GM19438 (cell line): ENCODE data around the gene CBFA2T3.

ENCODE experiments used
- ATAC-seq: cut with Tn5 transposase; IDR thresholded peaks from one replicate; pipeline ENCODE4 v1.9.1; 2021; ENCODE audit warnings: low read depth; ENCODE audit not compliant: unreplicated experiment

CBFA2T3 gene

GRCh38 chr16:88865310-88865709 lies 111.7 kb downstream of the CBFA2T3 start:
- ATAC-seq, result no peak

DNA sequence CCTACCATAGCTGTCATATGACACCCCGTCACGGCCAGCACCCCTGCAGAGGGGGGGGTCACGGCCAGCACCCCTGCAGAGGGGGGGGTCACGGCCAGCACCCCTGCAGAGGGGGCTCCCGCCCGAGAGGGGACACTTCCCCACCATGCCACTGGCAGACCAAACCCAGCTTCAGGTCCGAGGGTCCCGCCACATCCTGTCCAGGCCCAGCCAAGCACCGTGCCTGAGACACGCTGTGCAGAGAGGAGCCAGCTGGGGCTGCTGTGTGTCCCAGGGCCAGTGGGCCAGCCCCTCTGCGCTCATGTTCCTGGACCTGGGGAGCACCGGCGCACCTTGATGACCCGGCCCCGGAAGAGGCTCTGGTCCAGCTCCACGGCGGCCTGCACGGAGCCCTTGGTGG lies 112.5 kb downstream of the CBFA2T3 start:
- no peak for ATAC-seq

DNA sequence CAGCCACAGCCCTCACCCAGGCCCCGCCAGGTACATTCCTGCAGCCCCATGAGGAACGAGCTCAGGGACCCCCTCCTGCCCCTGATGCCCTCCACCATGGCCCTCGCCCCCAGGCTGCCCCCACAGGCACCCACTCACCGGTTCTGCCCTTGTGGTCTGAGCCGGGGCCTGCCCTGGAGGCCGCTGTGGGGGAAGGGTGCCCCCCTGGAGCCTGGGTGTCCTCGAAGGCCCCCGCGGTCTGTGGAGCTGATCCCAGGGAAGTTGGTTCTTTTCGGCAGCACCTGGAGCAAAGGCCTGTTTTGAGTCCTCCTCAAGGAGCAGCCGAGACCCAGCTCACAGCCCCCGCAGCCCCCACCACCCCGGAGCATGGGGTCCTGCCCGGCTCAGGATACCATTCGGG lies 112.9 kb downstream of the CBFA2T3 start:
- ATAC-seq, result no peak

DNA sequence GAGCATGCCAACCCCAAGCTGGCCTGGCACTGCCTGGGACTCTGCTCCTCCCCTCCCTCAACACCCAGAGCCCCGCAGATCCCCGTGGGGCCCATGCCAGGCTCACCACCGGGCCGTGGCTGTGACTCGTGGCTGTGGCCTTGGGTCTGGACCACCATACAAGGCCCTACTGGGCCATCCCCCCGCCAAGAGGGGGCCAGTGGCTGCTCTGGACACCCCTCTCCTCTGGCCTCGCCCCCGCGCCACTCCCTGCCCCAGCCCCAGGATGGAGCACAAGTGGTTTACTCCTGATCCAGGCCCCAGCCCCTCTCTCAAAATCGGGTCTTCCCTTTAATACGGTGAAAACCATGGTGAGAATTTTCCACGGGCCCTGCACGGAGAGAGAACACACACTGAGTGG lies 113.6 kb downstream of the CBFA2T3 start:
- no peak for ATAC-seq

GRCh38 chr16:88862968-88863367 lies 114.0 kb downstream of the CBFA2T3 start:
- ATAC-seq, result no peak

GRCh38 chr16:88861359-88861758 lies 115.6 kb downstream of the CBFA2T3 start:
- ATAC-seq, result no peak

DNA sequence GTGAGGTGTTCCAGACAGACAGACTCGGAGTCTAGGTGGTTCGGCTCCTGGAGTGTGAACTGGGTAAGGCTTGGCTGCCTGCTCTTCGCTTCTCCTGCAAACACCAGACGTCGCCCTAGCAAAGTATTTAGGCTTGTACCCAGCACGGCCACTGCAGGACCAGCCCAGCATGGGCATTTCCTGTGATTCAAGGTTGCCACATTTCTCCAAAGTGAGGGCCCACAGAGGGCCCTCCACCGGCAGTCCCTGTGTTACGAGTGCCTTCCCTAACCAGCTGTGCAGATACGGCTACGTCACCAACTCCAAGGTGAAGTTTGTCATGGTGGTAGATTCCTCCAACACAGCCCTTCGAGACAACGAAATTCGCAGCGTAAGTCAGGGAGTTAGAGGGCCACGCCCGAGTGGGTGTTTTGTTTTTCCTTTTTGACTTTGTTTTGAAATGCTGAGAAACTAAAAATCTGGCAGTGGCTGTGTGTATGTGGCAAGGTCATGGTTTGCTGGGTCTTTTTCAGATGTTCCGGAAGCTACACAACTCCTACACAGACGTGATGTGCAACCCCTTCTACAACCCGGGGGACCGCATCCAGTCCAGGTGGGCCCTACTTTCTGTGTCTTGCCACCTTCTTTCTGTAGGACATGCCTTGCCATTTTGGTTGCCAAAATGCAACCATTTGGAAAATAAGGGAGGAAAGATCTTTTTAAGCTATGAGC lies 117.5 kb downstream of the CBFA2T3 start:
- ATAC-seq, result no peak

- ATAC-seq, result peak; percentile 43
Measured at GRCh38 chr16:88857728-88858339, 119.2 kb downstream of the CBFA2T3 start.

DNA sequence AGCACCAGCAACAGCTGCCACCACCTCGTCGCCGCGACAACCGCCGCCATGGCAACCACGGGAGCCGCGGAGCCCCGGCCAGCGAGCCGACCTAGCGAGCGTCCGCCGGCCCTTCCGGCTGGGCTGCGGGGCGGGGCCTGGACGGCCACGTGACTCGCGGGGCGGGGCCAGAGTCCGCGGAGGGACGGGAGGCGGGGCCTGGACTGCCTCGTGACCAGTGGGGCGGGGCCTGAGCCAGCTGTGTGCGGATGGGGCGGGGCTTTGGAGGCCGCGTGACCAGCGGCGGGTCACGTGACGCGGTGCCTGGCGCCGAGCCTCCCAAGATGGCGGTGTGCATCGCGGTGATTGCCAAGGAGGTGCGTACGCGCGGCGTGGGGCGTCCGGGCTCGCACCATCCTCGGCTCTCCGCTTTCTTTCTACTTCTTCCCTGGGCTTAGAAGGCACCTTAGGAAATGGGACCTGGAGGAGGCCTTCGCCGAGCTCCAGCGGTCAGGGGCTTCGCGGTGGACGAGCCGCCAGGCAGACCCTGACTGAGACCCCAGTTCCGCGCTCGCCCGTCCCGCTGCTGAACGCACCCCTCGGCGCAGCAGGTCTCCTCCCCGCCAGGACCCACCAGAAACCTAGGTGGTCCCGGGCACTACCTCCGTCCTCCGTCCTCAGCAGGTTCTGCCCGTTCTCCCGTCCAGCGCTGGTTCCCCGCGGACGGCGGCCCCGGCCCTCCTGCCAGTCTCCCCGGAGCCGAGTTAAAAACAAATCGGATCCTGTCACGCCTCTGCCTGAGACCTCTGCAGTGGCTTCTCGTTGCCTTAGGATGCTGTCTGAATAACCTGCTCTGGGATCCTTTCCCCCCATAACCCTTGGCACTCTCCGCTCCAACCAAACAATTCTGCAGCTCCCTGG lies 119.9 kb downstream of the CBFA2T3 start, which contains the start of the genes GALNS and TRAPPC2L:
TSS of gene GALNS (minus strand) at position 120 of the 900 bp plus-strand sequence. CDS start at position 50, 70 bp downstream.
TSS of gene TRAPPC2L (plus strand) at position 300 of the 900 bp plus-strand sequence. CDS start at position 324, 24 bp downstream.
- peak; percentile 66 for ATAC-seq

- ATAC-seq, result no peak
Measured at GRCh38 chr16:88856122-88856827, 120.7 kb downstream of the CBFA2T3 start.

DNA sequence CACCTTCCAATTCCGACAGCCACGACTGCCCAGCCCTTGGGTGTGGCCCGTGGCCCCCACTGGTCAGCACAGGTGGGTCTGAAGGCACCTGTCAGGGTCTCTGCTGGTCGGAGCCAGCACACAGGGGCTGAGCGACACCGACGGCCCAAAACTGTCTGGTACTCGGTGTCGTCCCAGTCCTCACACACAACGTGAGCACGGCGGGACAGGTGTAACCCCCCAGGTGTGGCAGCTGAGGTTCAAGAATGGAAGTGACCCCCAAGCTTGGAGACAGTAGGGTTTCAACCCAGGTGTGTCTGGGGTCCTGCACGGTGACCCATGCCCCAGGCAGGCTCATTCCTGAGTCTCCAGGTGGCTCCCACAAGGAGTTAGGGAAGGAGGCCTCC lies 121.3 kb downstream of the CBFA2T3 start:
- no peak for ATAC-seq

- no peak for ATAC-seq
Measured at GRCh38 chr16:88855176-88855575, 121.8 kb downstream of the CBFA2T3 start.

GRCh38 chr16:88854306-88855111 lies 122.5 kb downstream of the CBFA2T3 start:
- ATAC-seq, result no peak

GRCh38 chr16:88853325-88853941 lies 123.6 kb downstream of the CBFA2T3 start:
- no peak for ATAC-seq

DNA sequence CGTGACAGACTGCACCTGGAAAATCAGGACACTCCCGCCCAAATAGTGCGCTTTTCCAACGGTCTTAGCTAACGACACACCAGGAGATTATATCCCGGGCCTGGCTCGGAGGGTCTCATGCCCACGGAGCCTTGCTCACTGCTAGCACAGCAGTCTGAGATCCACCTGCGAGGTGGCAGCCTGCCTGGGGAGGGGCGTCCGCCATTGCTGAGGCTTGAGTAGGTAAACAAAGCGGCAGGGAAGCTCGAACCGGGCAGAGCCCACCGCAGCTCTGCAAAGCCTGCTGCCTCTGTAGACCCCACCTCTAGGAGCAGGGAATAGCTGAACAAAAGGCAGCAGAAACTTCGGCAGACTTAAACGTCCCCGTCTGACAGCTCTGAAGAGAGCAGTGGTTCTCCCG lies 125.4 kb downstream of the CBFA2T3 start:
- ATAC-seq, result no peak

DNA sequence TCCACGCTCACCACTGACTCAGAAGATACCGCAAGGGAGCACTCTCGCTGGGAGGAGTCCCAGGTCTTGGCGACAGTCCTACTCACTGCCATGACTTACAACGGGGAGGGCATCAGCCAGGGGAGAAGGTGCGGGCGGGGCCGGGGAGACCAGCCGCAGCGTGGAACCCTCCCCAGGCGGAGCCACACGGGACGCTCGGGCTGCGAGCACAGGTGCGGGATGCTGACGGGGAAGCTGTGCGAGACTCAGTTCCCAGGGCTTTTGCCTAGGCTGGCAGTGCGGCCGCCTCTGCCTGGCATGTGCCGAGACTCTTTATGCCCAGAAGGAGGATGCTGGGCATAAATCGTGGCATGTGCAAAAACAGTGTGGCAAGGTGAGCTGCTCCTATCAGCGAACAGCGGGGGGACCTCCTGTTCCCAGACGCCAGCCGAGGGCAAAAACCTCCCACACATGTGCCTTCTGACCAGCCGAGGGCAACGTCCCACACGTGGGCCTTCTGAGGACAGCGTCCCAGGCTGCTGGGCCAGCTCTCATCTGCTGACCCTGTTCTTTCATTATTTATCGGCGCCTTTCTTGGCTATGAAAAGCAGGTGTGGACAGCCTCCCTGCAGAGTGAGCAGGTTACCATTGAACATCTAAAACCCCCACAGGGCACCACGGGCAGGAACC lies 126.3 kb downstream of the CBFA2T3 start:
- no peak for ATAC-seq

- ATAC-seq, result no peak
Measured at GRCh38 chr16:88848557-88848956, 128.4 kb downstream of the CBFA2T3 start.

GRCh38 chr16:88847654-88848053 lies 129.4 kb downstream of the CBFA2T3 start:
- ATAC-seq, result no peak

GRCh38 chr16:88846088-88846487 lies 130.9 kb downstream of the CBFA2T3 start:
- no peak for ATAC-seq
